Keratinocyte (primary cell): ENCODE results near the gene ACBD4. TPM values are rescaled to one million over a fixed set of nuclear protein-coding genes. Genes with fewer than 3 reads are reported as not detected.

Experiments
- DNase-seq: peaks from one replicate; pipeline ENCODE4 v3.0.0-alpha.2; 2011; ENCODE audit warnings: low read depth, missing footprints, low spot score
- FAIRE-seq: peaks from 2 replicates; lab custom pipeline; 2011; peaks lifted over from hg19 to GRCh38; lab: Jason Lieb, UNC
- H2AFZ ChIP-seq: 2 replicates; pipeline ENCODE4 v1.6.0; 2012; ENCODE audit warnings: low read length, control low read depth, inconsistent platforms; ENCODE audit not compliant: control insufficient read depth
- H3K27ac ChIP-seq: 2 replicates; pipeline ENCODE4 v1.5.1; 2011; ENCODE audit warnings: low read length; ENCODE audit not compliant: control insufficient read depth, insufficient read depth
- H3K27me3 ChIP-seq: 3 replicates; pipeline ENCODE4 v1.6.0; 2011; ENCODE audit warnings: low read length; ENCODE audit not compliant: control insufficient read depth, insufficient read depth; ENCODE audit errors: extremely low read depth
- H3K36me3 ChIP-seq, 2 experiments: 2 replicates in 1 of 2; 3 replicates in 1 of 2; pipeline ENCODE4 v1.5.1; 2011; ENCODE audit warnings: low read length in 2 of 2, mild to moderate bottlenecking in 1 of 2; ENCODE audit not compliant: control insufficient read depth in 2 of 2, insufficient read depth in 2 of 2; ENCODE audit errors: extremely low read depth in 1 of 2
- H3K4me1 ChIP-seq: 3 replicates; pipeline ENCODE4 v1.5.1; 2011; ENCODE audit warnings: low read length; ENCODE audit not compliant: control insufficient read depth, insufficient read depth; ENCODE audit errors: extremely low read depth
- H3K4me2 ChIP-seq: 3 replicates; pipeline ENCODE4 v1.6.0; 2011; ENCODE audit warnings: low read depth, low read length; ENCODE audit not compliant: control insufficient read depth, insufficient read depth; ENCODE audit errors: extremely low read depth
- H3K4me3 ChIP-seq, 3 experiments: fragments of 200-600 bp in 1 of 3; sonication (generic) in 1 of 3; 2 replicates in 2 of 3; 3 replicates in 1 of 3; pipeline ENCODE4 v1.5.1; 2011 to 2016; ENCODE audit warnings: low read length in 3 of 3, mild to moderate bottlenecking in 3 of 3, control low read depth in 2 of 3, inconsistent platforms in 1 of 3, low read depth in 1 of 3, mixed read lengths in 1 of 3, mixed run types in 1 of 3, moderate library complexity in 1 of 3; ENCODE audit not compliant: control insufficient read depth in 2 of 3, insufficient read depth in 2 of 3; ENCODE audit errors: extremely low read depth in 1 of 3
- H3K79me2 ChIP-seq: 2 replicates; pipeline ENCODE4 v1.6.0; 2012; ENCODE audit warnings: low read length; ENCODE audit not compliant: control insufficient read depth, insufficient read depth
- H3K9ac ChIP-seq: 3 replicates; pipeline ENCODE4 v1.6.0; 2011; ENCODE audit warnings: low read length; ENCODE audit not compliant: control insufficient read depth, insufficient read depth; ENCODE audit errors: extremely low read depth
- H3K9me1 ChIP-seq: 3 replicates; pipeline ENCODE4 v1.6.0; 2011; ENCODE audit warnings: low read length; ENCODE audit not compliant: control insufficient read depth, insufficient read depth; ENCODE audit errors: extremely low read depth
- H3K9me3 ChIP-seq: 2 replicates; pipeline ENCODE4 v1.5.1; 2012; ENCODE audit warnings: low read depth, low read length; ENCODE audit not compliant: control insufficient read depth
- H4K20me1 ChIP-seq: 3 replicates; pipeline ENCODE4 v1.6.0; 2011; ENCODE audit warnings: low read length; ENCODE audit not compliant: control insufficient read depth, insufficient read depth; ENCODE audit errors: extremely low read depth
- CTCF ChIP-seq, 3 experiments: IDR thresholded peaks in 1 of 3; conservative IDR thresholded peaks in 1 of 3; optimal IDR thresholded peaks in 1 of 3; 2 replicates in 2 of 3; 3 replicates in 1 of 3; pipeline versions ENCODE3 to v1.5.1; 2011; ENCODE audit warnings: low read length in 3 of 3, mild to moderate bottlenecking in 3 of 3, moderate library complexity in 2 of 3, control low read depth in 1 of 3, inconsistent platforms in 1 of 3; ENCODE audit not compliant: insufficient read depth in 2 of 3; ENCODE audit errors: extremely low read depth in 1 of 3
- EZH2 ChIP-seq: IDR thresholded peaks from one replicate; pipeline ENCODE4 v1.6.1; 2012; ENCODE audit warnings: inconsistent platforms, mild to moderate bottlenecking, low read length, moderate library complexity
- dilution Hi-C: fragments of 300-500 bp; cut with MboI; formaldehyde crosslinking; loops from one replicate; pipeline ENCODE4 v1.7.0; 2020; ENCODE audit warnings: low sequenced_read_pairs; ENCODE audit not compliant: extremely low pct_ligation_motif_present
- polyA plus RNA-seq, 5 experiments: library from polyadenylated mRNA; depleted of rRNA in 3 of 5; stranded (reverse) in 3 of 5; stranded (forward) in 1 of 5; unstranded in 1 of 5; fragments of >200 nt; gene quantifications; 1 replicate in 1 of 5; 2 replicates in 3 of 5; 3 replicates in 1 of 5; pipeline versions ENCODE4 v1.2.1 to v1.2.3, GENCODE V29; 2011 to 2012; ENCODE audit warnings: missing spikeins in 2 of 5, low read depth in 1 of 5, low replicate concordance in 1 of 5

Gene ACBD4
- polyA plus RNA-seq, 1 donor (not counting 4 experiments of a cell fraction or from before 2014, with no cell fraction given), result 2.6 TPM

GRCh38 chr17:45112559-45113423 lies 22.7 kb upstream of the ACBD4 start:
- FAIRE-seq, result no peak
- H3K79me2 ChIP-seq, result no peaks in the 10 kb centered on the region
- H3K4me2 ChIP-seq, result no peak overlapping the region
- H3K9me1 ChIP-seq, result no peaks in the 10 kb centered on the region
- peaks cover 3% of the 10 kb centered on the region for H4K20me1 ChIP-seq
- H3K9ac ChIP-seq, result no peak overlapping the region
- no peaks in the 10 kb centered on the region for H3K9me3 ChIP-seq
- no peak overlapping the region for H3K4me3 ChIP-seq
- no peak overlapping the region for H2AFZ ChIP-seq
- H3K27me3 ChIP-seq, result no peaks in the 10 kb centered on the region
- no peak for DNase-seq
- no peak overlapping the region for H3K27ac ChIP-seq
- H3K36me3 ChIP-seq, result peaks cover 19 to 31% of the 10 kb centered on the region in 2 experiments
- H3K4me1 ChIP-seq, result no peaks in the 10 kb centered on the region
- dilution Hi-C loops, result no loop called here
- TF ChIP-seq EZH2 (no peak), CTCF (optimal IDR thresholded peaks at IDR 0.05 in 1 of 3, IDR thresholded peaks at IDR 0.05 in 1 of 3, conservative IDR thresholded peaks at IDR 0.05 in 1 of 3; ENCODE audit: extremely low read depth in 1 of 3, insufficient read depth in 2 of 3, low read length in 3 of 3) (no peak)

- H3K4me3 ChIP-seq, result no peak overlapping the region
- no peak for TF ChIP-seq EZH2
- TF ChIP-seq CTCF (optimal IDR thresholded peaks at IDR 0.05 in 1 of 3, IDR thresholded peaks at IDR 0.05 in 1 of 3, conservative IDR thresholded peaks at IDR 0.05 in 1 of 3; ENCODE audit: extremely low read depth in 1 of 3, insufficient read depth in 2 of 3, low read length in 3 of 3), result no peak
- peaks cover 16 to 28% of the 10 kb centered on the region in 2 experiments for H3K36me3 ChIP-seq
- H2AFZ ChIP-seq, result no peak overlapping the region
- no peaks in the 10 kb centered on the region for H3K27me3 ChIP-seq
- no peaks in the 10 kb centered on the region for H3K79me2 ChIP-seq
- no peak overlapping the region for H3K9ac ChIP-seq
- no peaks in the 10 kb centered on the region for H3K4me1 ChIP-seq
- DNase-seq (no peak), FAIRE-seq (no peak)
- dilution Hi-C loops, result no loop called here
- H3K9me1 ChIP-seq, result no peaks in the 10 kb centered on the region
- no peak overlapping the region for H3K27ac ChIP-seq
- no peaks in the 10 kb centered on the region for H3K9me3 ChIP-seq
- no peak overlapping the region for H3K4me2 ChIP-seq
- H4K20me1 ChIP-seq, result peaks cover 3% of the 10 kb centered on the region
These were observed 22.1 kb upstream of the ACBD4 start for GRCh38 chr17:45113424-45113754.
